ENCODE measurements around the gene CKS2. TPM values are rescaled to one million over a fixed set of nuclear protein-coding genes. Genes with fewer than 3 reads are reported as not detected.
"Not testable (repeated sequence)": the region's sequence is repeated elsewhere in the genome, so short reads cannot be mapped to it uniquely, and the experiment has no call there.

Gene CKS2
- total and polyA plus RNA-seq, 2 experiments from 2014 or later, result 512 to 1,783 TPM

DNA sequence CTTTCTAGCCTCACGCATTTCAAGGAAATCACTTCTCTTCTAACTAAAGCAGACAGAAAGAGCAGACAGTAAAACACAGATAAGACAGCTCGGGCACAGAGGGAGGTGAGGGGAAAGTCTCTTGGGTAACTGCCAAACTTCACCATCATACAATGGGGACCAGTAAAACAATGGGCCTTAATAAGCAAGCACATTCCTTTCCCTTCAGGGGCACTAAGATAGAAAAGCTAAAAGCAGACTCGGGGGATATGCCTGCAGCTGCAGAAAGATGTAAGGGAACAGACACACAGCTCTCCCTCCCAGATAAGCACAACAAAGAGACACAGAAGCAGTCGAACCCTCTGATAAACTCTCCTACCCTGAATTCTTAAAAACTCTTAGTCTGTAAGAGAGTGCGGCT lies 15.6 kb upstream of the CKS2 start (continued):
- TF ChIP-seq, protein P1, sequence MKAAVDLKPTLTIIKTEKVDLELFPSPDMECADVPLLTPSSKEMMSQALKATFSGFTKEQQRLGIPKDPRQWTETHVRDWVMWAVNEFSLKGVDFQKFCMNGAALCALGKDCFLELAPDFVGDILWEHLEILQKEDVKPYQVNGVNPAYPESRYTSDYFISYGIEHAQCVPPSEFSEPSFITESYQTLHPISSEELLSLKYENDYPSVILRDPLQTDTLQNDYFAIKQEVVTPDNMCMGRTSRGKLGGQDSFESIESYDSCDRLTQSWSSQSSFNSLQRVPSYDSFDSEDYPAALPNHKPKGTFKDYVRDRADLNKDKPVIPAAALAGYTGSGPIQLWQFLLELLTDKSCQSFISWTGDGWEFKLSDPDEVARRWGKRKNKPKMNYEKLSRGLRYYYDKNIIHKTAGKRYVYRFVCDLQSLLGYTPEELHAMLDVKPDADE (IDR thresholded peaks at IDR 0.05), result no peak
- no peak for TF ChIP-seq JUNB (IDR thresholded peaks at IDR 0.05; ENCODE audit: unreplicated experiment)

DNA sequence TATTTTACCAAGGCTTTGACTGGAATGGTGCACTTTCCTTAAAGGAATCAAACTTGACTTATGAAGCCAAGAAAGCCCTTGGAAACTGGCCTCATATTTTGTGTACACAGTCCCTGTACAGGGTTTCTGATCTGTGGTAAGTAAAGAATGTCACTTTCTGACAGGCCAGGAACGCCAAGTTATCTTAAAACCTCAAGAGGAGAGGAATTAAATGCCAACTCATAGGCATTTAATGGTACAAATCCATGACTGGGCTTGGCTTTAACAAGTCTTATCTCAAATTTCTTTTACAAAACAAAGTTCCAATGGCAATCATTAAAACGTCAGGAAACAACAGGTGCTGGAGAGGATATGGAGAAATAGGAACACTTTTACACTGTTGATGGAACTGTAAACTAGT lies 9.0 kb upstream of the CKS2 start:
- H3K9me3 Mint-ChIP-seq; H3K27me3 Mint-ChIP-seq (ENCODE audit: insufficient read depth, low read depth, poor library complexity); H3K9me2 ChIP-seq (ENCODE audit: insufficient read depth); H2AFZ ChIP-seq; H3K36me3 ChIP-seq (ENCODE audit: insufficient read depth); H3K4me3 ChIP-seq; H3K27ac Mint-ChIP-seq; H3K4me3 Mint-ChIP-seq; H3F3A ChIP-seq (replicated peaks; ENCODE audit: low read depth); H3K4me2 ChIP-seq; H3K27me3 ChIP-seq (ENCODE audit: insufficient read depth); DNase-seq (ENCODE audit: low spot score); ATAC-seq; H4K20me1 ChIP-seq (replicated peaks; ENCODE audit: insufficient read depth); H3K4me1 ChIP-seq (ENCODE audit: insufficient read depth); H3K27ac ChIP-seq (ENCODE audit: low read depth); H3K4me1 Mint-ChIP-seq; H3K79me2 ChIP-seq (replicated peaks; ENCODE audit: insufficient read depth): not testable (repeated sequence)
- peaks cover 22% of the 10 kb centered on the region for H3K36me3 Mint-ChIP-seq (ENCODE audit: low read depth)

DNA sequence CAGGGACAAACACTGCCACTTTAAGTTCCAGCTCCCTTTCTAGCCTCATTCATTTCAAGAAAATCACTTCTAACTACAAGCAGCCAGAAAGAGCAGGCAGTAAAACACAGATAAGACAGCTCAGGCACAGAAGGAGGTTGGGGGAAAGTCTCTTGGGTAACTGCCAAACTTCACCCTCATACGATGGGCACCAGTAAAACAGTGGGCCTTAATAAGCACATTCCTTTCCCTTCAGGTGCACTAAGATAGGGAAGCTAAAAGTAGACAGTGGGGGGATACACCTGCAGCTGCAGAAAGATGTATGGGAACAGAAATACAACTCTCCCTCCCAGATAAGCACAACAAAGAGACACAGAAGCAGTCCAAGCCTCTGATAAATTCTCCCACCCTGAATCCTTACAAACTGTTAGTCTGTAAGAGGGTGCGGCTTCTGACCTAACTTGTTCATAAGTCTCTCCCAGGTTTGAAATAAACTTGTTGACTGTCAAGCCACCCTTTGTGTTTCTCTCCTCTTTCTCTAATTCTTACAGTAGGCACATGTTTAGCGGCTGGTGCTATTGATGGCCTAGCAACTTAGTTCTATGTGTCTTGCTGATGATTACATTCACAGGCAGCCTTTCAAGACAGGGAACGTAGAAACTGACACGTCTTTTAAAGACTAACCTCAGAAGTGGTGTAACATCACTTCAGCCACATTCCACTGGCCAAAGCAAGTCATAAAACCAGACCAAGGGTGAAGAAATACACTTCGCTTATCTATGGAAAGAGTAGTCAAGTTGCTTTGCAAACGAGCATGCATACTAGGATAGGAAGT lies 6.8 kb upstream of the CKS2 start:
- Histone ChIP-seq H4K20me1 (replicated peaks; ENCODE audit: insufficient read depth) (no peaks in the 10 kb centered on the region), H3K27ac (ENCODE audit: low read depth) (no peak overlapping the region), H3K36me3 (ENCODE audit: insufficient read depth) (no peaks in the 10 kb centered on the region), H3F3A (replicated peaks; ENCODE audit: low read depth) (no peaks in the 10 kb centered on the region), H3K4me3 (no peak overlapping the region), H2AFZ (no peak overlapping the region), H3K79me2 (replicated peaks; ENCODE audit: insufficient read depth) (peaks cover 2% of the 10 kb centered on the region; the same call in 1 of the 2 replicates), H3K27me3 (ENCODE audit: insufficient read depth) (no peaks in the 10 kb centered on the region), H3K9me2 (ENCODE audit: insufficient read depth) (no peaks in the 10 kb centered on the region), H3K4me1 (ENCODE audit: insufficient read depth) (peaks cover 1% of the 10 kb centered on the region; the same call in 1 of the 2 replicates), H3K4me2 (no peak overlapping the region)
- ATAC-seq (no peak), DNase-seq (ENCODE audit: low spot score) (no peak)
- Mint-ChIP-seq H3K27ac (no peak overlapping the region), H3K4me3 (no peak overlapping the region), H3K9me3 (peaks cover 3% of the 10 kb centered on the region; the same call in 2 of the 3 replicates), H3K27me3 (ENCODE audit: insufficient read depth, low read depth, poor library complexity) (peaks cover 2% of the 10 kb centered on the region), H3K36me3 (ENCODE audit: low read depth) (peaks cover 29% of the 10 kb centered on the region; the same call in 2 of the 3 replicates), H3K4me1 (peaks cover 1% of the 10 kb centered on the region; the same call in 2 of the 3 replicates)
- TF ChIP-seq STAT1 (IDR thresholded peaks at IDR 0.05; ENCODE audit: unreplicated experiment) (no peak), JUNB (IDR thresholded peaks at IDR 0.05; ENCODE audit: unreplicated experiment) (no peak), ZNF331 (CRISPR knock-in tag; IDR thresholded peaks at IDR 0.05; ENCODE audit: low read depth) (no peak), ZNF114 (CRISPR knock-in tag; IDR thresholded peaks at IDR 0.05) (no peak), EZH2phosphoT487 (IDR thresholded peaks at IDR 0.05; ENCODE audit: unreplicated experiment) (no peak), CREB1 (CRISPR knock-in tag; IDR thresholded peaks at IDR 0.05; ENCODE audit: low read depth) (no peak)
- TF ChIP-seq, protein P2, sequence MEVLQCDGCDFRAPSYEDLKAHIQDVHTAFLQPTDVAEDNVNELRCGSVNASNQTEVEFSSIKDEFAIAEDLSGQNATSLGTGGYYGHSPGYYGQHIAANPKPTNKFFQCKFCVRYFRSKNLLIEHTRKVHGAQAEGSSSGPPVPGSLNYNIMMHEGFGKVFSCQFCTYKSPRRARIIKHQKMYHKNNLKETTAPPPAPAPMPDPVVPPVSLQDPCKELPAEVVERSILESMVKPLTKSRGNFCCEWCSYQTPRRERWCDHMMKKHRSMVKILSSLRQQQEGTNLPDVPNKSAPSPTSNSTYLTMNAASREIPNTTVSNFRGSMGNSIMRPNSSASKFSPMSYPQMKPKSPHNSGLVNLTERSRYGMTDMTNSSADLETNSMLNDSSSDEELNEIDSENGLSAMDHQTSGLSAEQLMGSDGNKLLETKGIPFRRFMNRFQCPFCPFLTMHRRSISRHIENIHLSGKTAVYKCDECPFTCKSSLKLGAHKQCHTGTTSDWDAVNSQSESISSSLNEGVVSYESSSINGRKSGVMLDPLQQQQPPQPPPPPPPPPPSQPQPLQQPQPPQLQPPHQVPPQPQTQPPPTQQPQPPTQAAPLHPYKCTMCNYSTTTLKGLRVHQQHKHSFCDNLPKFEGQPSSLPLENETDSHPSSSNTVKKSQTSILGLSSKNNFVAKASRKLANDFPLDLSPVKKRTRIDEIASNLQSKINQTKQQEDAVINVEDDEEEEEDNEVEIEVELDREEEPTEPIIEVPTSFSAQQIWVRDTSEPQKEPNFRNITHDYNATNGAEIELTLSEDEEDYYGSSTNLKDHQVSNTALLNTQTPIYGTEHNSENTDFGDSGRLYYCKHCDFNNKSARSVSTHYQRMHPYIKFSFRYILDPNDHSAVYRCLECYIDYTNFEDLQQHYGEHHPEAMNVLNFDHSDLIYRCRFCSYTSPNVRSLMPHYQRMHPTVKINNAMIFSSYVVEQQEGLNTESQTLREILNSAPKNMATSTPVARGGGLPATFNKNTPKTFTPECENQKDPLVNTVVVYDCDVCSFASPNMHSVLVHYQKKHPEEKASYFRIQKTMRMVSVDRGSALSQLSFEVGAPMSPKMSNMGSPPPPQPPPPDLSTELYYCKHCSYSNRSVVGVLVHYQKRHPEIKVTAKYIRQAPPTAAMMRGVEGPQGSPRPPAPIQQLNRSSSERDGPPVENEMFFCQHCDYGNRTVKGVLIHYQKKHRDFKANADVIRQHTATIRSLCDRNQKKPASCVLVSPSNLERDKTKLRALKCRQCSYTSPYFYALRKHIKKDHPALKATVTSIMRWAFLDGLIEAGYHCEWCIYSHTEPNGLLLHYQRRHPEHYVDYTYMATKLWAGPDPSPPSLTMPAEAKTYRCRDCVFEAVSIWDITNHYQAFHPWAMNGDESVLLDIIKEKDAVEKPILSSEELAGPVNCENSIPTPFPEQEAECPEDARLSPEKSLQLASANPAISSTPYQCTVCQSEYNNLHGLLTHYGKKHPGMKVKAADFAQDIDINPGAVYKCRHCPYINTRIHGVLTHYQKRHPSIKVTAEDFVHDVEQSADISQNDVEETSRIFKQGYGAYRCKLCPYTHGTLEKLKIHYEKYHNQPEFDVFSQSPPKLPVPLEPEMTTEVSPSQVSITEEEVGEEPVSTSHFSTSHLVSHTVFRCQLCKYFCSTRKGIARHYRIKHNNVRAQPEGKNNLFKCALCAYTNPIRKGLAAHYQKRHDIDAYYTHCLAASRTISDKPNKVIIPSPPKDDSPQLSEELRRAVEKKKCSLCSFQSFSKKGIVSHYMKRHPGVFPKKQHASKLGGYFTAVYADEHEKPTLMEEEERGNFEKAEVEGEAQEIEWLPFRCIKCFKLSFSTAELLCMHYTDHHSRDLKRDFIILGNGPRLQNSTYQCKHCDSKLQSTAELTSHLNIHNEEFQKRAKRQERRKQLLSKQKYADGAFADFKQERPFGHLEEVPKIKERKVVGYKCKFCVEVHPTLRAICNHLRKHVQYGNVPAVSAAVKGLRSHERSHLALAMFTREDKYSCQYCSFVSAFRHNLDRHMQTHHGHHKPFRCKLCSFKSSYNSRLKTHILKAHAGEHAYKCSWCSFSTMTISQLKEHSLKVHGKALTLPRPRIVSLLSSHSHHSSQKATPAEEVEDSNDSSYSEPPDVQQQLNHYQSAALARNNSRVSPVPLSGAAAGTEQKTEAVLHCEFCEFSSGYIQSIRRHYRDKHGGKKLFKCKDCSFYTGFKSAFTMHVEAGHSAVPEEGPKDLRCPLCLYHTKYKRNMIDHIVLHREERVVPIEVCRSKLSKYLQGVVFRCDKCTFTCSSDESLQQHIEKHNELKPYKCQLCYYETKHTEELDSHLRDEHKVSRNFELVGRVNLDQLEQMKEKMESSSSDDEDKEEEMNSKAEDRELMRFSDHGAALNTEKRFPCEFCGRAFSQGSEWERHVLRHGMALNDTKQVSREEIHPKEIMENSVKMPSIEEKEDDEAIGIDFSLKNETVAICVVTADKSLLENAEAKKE (CRISPR knock-in tag; IDR thresholded peaks at IDR 0.05), result no peak
- TF ChIP-seq, protein P3, sequence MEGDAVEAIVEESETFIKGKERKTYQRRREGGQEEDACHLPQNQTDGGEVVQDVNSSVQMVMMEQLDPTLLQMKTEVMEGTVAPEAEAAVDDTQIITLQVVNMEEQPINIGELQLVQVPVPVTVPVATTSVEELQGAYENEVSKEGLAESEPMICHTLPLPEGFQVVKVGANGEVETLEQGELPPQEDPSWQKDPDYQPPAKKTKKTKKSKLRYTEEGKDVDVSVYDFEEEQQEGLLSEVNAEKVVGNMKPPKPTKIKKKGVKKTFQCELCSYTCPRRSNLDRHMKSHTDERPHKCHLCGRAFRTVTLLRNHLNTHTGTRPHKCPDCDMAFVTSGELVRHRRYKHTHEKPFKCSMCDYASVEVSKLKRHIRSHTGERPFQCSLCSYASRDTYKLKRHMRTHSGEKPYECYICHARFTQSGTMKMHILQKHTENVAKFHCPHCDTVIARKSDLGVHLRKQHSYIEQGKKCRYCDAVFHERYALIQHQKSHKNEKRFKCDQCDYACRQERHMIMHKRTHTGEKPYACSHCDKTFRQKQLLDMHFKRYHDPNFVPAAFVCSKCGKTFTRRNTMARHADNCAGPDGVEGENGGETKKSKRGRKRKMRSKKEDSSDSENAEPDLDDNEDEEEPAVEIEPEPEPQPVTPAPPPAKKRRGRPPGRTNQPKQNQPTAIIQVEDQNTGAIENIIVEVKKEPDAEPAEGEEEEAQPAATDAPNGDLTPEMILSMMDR (conservative IDR thresholded peaks at IDR 0.05; ENCODE audit: low read depth in 2 of 2), result no peak
